Measurements from ENCODE around the gene PPP6C. TPM values are rescaled to one million over a fixed set of nuclear protein-coding genes. Genes with fewer than 3 reads are reported as not detected.

Gene PPP6C
- total RNA-seq, 1 donor, result 43.2 TPM

DNA sequence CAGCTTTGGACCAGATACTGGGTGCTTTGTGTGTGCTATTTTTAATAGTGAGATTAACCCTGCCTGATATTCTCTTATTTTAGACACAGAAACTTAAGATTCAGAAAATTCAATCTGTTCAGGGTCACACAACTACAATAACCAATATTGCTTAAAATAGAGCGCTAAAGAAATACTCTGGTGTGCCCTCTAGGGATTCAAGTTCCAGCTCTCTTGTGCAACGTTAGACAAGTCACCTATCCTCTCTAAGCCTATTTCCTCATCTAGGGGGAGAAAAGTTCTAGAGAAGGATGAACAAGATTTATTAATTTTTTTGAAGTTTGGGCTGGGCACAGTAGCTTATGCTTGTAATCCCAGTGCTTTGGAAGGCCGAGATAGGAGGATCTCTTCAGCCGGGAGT, 44.2 kb downstream of the PPP6C start:
- TF ChIP-seq, protein P1, sequence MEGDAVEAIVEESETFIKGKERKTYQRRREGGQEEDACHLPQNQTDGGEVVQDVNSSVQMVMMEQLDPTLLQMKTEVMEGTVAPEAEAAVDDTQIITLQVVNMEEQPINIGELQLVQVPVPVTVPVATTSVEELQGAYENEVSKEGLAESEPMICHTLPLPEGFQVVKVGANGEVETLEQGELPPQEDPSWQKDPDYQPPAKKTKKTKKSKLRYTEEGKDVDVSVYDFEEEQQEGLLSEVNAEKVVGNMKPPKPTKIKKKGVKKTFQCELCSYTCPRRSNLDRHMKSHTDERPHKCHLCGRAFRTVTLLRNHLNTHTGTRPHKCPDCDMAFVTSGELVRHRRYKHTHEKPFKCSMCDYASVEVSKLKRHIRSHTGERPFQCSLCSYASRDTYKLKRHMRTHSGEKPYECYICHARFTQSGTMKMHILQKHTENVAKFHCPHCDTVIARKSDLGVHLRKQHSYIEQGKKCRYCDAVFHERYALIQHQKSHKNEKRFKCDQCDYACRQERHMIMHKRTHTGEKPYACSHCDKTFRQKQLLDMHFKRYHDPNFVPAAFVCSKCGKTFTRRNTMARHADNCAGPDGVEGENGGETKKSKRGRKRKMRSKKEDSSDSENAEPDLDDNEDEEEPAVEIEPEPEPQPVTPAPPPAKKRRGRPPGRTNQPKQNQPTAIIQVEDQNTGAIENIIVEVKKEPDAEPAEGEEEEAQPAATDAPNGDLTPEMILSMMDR (IDR thresholded peaks at IDR 0.05; ENCODE audit: insufficient read depth, low read depth, low read length), result no peak
- H3K4me3 ChIP-seq (ENCODE audit: low read depth, low read length), result no peak overlapping the region
- peak; percentile 48 for DNase-seq (ENCODE audit: low read depth)

DNA sequence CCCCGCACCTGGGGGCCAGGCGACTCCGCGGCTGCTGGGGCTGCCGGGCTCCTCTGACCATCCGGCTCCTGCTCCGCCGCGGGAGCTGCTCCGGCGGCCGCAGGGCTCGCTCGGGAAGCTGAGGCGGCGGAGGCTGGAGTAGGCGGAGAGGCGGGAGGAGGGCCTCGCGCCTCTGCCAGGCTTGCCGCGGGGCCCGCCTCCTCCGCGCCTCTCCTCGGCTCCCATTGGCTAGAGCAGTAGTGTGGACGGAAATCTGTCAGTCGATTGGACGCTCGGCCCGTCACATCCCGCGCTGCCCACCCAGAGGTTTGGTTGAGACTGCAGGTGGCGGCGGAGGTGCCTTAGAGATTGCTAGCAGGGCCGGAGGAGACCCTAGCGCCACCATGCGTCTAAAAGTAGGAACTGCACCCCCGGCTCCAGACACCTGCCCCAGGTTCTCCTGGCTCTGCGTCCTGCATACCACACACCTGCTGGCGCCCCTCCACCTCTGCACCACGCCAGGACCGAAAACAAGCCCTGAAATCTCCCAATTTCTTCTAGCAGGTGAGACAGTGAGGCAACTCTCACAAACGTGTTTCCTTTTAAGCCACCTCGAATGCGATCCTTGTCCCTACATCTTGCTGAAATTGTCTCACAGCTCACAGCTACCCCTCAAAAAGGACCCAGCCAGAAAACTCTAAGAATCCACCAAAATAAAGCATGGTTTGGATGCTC, 46.1 kb downstream of the PPP6C start, which contains the start of gene SCAI:
TSS of gene SCAI (minus strand) at position 152 of the 714 bp plus-strand sequence. CDS start at position 61, 91 bp downstream.
- TF ChIP-seq, protein P1 (IDR thresholded peaks at IDR 0.05; ENCODE audit: insufficient read depth, low read depth, low read length), result peak; percentile 97
- H3K4me3 ChIP-seq (ENCODE audit: low read depth, low read length), result peak within 1 kb of the TSS; percentile 69
- DNase-seq (ENCODE audit: low read depth), result peak; percentile 99

DNA sequence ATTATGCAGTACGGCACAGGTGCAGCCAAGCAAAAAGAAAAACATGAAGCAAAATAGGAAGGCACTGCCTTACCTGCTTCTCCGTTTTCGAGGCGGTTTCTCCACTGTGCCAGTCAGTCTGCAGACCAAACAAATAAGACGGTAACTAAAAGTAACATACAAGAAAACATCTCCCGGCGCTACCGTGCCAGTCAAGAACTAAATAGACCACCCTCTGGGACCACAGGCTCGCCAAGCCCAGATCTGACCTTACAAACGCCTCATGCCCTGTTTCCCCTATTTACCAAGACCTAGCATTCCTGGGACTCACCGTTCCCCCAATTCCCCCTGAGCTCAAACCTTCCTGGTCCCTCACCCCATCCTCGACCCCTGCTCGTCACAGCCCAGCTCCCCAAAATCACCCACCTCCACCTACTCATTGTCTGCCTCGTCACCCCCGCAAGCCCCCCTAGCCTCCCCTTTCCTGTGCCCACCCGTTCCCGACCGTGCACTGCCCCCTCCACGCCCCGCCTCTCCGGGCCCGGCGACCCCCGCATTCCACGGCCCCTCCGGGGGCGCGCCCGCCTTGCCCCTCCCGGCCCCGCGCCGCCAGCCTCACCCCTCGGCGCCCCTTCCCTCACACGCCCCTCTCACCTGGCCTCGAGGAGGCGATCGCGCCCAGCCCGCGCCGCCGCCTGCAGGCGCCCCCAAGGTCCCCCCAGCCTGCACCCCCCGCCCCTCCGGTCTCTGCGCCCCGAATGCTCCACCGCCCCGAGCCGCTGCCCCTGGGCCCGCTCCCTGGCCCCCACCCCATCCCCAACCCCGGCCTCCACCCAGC, 46.8 kb downstream of the PPP6C start:
- TF ChIP-seq, protein P1 (IDR thresholded peaks at IDR 0.05; ENCODE audit: insufficient read depth, low read depth, low read length), result no peak
- no peak for DNase-seq (ENCODE audit: low read depth)
- peak overlapping the region; percentile 69 for H3K4me3 ChIP-seq (ENCODE audit: low read depth, low read length)

DNA sequence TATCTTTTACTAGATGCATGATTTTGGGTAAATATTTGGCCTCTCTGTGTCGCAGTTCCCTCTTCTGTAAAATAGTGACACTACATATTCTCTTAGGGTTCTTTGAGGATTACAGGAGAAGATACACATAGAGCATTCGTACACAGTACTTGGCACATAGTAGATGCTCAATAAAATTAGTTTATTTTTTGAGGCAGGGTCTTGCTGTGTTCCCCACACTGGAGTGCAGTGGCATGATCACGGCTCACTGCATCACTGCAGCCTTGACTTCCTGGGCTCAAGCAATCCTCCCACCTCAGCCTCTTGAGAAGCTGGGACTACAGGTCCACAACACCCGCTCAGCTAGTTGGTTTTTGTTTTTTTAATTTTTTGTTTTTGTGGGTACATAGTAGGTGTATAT, 47.9 kb downstream of the PPP6C start:
- TF ChIP-seq, protein P1 (IDR thresholded peaks at IDR 0.05; ENCODE audit: insufficient read depth, low read depth, low read length), result no peak
- H3K4me3 ChIP-seq (ENCODE audit: low read depth, low read length), result no peak overlapping the region
- DNase-seq (ENCODE audit: low read depth), result no peak

DNA sequence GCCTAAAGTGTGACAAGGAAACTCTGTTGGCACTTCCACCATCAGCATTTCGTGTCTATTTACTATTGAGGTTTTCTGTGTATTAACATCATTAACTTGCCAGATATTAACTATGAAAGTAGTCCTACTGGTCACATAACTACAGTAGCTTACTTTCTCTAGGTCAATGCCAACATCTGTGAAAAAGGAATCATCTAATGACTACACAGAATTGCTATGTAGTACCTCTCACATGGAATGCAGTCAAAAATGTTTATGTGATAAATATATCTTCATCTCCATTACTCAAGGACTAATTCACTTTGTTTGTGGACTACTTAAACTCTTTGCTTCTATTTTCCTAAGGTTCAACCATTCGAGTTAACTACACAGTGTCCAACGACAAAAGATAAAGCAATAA, 48.4 kb downstream of the PPP6C start:
- no peak overlapping the region for H3K4me3 ChIP-seq (ENCODE audit: low read depth, low read length)
- TF ChIP-seq, protein P1 (IDR thresholded peaks at IDR 0.05; ENCODE audit: insufficient read depth, low read depth, low read length), result no peak

DNA sequence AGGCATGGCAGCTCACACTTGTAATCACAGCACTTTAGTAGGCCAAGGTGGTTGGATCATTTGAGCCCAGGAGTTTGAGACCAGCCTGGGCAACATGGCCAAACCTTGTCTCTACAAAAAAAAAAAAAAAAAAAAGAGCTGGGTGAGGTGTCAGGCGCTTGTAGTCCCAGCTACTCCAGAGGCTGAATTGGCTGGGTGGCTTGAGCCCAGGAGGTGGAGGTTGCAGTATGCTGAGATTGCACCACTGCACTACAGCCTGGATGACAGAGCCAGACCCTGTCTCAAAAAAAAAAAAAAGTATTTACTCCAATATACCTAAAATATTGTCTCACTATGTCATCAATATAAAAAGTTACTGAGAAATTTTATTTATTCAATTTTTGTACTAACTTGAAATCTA, 49.0 kb downstream of the PPP6C start:
- no peak for DNase-seq (ENCODE audit: low read depth)
- TF ChIP-seq, protein P1 (IDR thresholded peaks at IDR 0.05; ENCODE audit: insufficient read depth, low read depth, low read length), result no peak

More for the DNA sequence above, 48.4 kb downstream of the PPP6C start:
- no peak for DNase-seq (ENCODE audit: low read depth)

More for the DNA sequence above, 49.0 kb downstream of the PPP6C start:
- H3K4me3 ChIP-seq (ENCODE audit: low read depth, low read length), result no peak overlapping the region
